Measurements from ENCODE around the gene TTC17.

- TF ChIP-seq CTCF (conservative IDR thresholded peaks at IDR 0.05; ENCODE audit: low read depth, low read length) (no peak), EZH2 (IDR thresholded peaks at IDR 0.05; ENCODE audit: borderline replicate concordance, low read depth, low read length, poor library complexity, severe bottlenecking) (no peak)
Measured at GRCh38 chr11:43359422-43359818, 700 bp downstream of the TTC17 start.

Data from A673 (cell line).